Measurements from ENCODE around the gene MTPN. TPM values are rescaled to one million over a fixed set of nuclear protein-coding genes. Genes with fewer than 3 reads are reported as not detected.

Gene MTPN
- total RNA-seq, 4 donors from 2014 or later = 39.4 to 74.3 (median 62.9) TPM

DNA sequence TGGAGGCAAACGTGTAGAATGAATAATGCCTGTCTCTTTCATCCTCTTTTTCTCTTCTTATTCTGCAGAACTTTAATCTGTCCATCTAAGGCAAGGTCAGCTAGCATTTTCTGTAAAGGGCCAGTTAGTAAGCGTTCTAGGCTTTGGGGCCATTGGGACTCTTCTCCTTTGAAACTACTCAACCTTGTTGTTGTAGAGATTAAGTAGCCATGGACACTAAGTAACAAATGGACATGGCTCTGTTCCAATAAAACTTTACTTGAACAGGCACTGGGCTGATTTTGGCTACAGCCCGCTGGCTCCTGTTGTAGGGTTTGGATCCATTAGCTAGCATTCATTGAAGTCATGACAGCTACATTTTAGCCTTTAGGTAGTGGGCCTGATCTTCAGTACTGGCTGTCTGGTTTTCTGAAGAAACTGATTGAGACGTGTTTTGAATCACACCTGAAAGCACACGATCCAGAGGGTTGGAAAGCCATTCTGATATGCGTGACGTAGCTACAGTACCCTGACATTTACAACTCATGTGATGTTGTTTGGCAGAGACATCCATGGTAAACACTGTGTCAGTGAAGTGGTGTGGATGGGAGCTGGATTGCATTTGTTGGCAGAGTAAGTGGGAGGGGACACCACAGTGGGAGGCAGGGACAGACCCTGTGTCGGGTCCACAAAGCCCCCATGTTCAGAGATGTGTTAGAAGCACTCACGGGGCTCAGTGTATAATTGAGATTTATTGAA lies 92.5 kb downstream of the MTPN start:
- Histone ChIP-seq H3K4me3 (no peak overlapping the region), H3K9me3 (no peaks in the 10 kb centered on the region), H3K36me3 (no peaks in the 10 kb centered on the region), H3K4me1 (no peaks in the 10 kb centered on the region), H3K27ac (no peak overlapping the region), H3K27me3 (no peaks in the 10 kb centered on the region)
- TF ChIP-seq, protein P1, sequence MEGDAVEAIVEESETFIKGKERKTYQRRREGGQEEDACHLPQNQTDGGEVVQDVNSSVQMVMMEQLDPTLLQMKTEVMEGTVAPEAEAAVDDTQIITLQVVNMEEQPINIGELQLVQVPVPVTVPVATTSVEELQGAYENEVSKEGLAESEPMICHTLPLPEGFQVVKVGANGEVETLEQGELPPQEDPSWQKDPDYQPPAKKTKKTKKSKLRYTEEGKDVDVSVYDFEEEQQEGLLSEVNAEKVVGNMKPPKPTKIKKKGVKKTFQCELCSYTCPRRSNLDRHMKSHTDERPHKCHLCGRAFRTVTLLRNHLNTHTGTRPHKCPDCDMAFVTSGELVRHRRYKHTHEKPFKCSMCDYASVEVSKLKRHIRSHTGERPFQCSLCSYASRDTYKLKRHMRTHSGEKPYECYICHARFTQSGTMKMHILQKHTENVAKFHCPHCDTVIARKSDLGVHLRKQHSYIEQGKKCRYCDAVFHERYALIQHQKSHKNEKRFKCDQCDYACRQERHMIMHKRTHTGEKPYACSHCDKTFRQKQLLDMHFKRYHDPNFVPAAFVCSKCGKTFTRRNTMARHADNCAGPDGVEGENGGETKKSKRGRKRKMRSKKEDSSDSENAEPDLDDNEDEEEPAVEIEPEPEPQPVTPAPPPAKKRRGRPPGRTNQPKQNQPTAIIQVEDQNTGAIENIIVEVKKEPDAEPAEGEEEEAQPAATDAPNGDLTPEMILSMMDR (IDR thresholded peaks at IDR 0.05) = no peak
- TF ChIP-seq POLR2A (IDR thresholded peaks at IDR 0.05) = no peak
- DNase-seq = no peak

DNA sequence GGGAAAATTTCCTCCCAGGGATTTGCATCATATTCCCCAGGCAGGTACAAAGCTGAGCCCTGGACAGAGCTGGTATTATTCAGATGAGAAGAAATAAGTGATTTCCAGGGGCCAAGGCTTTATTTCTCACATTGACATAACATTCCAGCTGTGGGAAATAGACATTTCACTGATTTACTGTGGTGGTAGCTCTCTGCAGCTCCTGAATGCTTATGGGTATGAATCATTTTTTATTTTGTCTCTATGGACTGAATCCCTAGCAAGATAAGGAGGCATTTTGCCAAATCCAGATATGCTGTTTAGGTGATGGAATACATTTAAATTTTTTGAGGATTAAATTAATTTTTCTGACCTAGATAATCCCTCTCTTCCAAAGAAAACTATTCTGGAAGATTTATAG lies 97.9 kb downstream of the MTPN start:
- DNase-seq = no peak
- H3K4me3 ChIP-seq = no peak overlapping the region
- H3K27me3 ChIP-seq = no peaks in the 10 kb centered on the region
- H3K9me3 ChIP-seq = no peaks in the 10 kb centered on the region
- H3K36me3 ChIP-seq = no peaks in the 10 kb centered on the region
- no peak overlapping the region for H3K27ac ChIP-seq
- TF ChIP-seq POLR2A (IDR thresholded peaks at IDR 0.05) = no peak
- TF ChIP-seq, protein P1 (IDR thresholded peaks at IDR 0.05) = no peak
- no peaks in the 10 kb centered on the region for H3K4me1 ChIP-seq

DNA sequence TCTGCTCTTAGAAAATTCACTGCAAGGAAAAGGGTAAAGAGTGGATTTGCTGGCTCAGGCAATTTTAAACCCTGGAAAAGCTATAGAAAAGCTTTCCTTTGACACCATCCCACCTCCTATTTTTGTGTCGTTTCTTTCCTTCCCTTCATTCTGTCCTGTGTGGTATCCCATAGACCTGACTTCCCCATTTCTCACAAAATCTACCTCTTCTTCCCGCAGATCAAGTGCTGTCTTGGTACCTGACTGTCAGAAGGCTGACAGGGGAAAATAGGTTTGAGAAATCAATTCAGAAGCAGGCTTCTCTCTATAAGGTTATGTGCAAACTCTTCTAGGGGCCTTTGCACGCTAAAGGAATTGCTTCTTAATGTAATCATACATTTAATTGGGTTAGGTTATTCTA lies 98.9 kb downstream of the MTPN start:
- no peak overlapping the region for H3K4me3 ChIP-seq
- DNase-seq = no peak
- no peaks in the 10 kb centered on the region for H3K27me3 ChIP-seq
- no peak for TF ChIP-seq POLR2A (IDR thresholded peaks at IDR 0.05)
- TF ChIP-seq, protein P1 (IDR thresholded peaks at IDR 0.05) = no peak
- no peak overlapping the region for H3K27ac ChIP-seq
- no peaks in the 10 kb centered on the region for H3K4me1 ChIP-seq
- H3K9me3 ChIP-seq = no peaks in the 10 kb centered on the region
- no peaks in the 10 kb centered on the region for H3K36me3 ChIP-seq

DNA sequence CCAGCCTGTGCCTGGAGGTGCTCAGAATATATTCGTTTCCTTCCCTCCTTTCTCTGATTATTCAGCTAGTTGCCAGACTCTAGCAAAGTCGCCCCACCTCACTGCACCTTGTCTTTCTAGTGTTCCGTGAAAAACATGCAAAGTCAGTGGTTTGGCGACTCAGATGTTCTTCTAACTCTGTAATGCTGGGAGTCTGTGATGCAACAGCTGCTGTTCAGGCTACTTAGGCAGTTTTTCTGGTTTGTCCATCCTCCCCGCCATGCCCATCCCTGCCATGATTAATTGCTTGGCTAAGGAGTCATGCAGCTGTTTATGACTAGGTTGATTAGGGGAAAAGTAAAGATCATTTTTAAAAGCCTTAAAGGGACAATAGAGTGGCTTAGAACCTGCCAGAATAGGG lies 99.4 kb downstream of the MTPN start:
- no peak overlapping the region for H3K27ac ChIP-seq
- no peak for DNase-seq
- no peak overlapping the region for H3K4me3 ChIP-seq
- no peaks in the 10 kb centered on the region for H3K9me3 ChIP-seq
- H3K27me3 ChIP-seq = no peaks in the 10 kb centered on the region
- no peaks in the 10 kb centered on the region for H3K4me1 ChIP-seq
- H3K36me3 ChIP-seq = no peaks in the 10 kb centered on the region
- TF ChIP-seq POLR2A (IDR thresholded peaks at IDR 0.05) = no peak
- TF ChIP-seq, protein P1 (IDR thresholded peaks at IDR 0.05) = no peak

Small RNAs within 50 kb of the gene (small RNA-seq; reads per million reads assigned to genes)
- gene RNU6-223P = 0 reads per million in 2 donors

Other genes starting within 250 kb of the MTPN start
- gene SLC13A4, start 249.2 kb downstream of the MTPN start, total RNA-seq = not detected
- gene FAM180A, start 228.5 kb downstream of the MTPN start, total RNA-seq = 1 to 10 TPM in 2 of 4 donors, not detected in 2; 3.3 to 4.4 TPM

Measured in Peyer's patch (tissue), 4 donors.